ENCODE results near the gene TAP1. TPM values are rescaled to one million over a fixed set of nuclear protein-coding genes. Genes with fewer than 3 reads are reported as not detected.

TAP1 gene
- total and polyA plus RNA-seq, 9 of the 15 experiments (the other 6 are each of a cell fraction or from before 2014, with no cell fraction given) = 1.3 to 6.0 (median 4.2) TPM

GRCh38 chr6:32796848-32797776 is 56.4 kb downstream of the TAP1 start (continued):
- TF ChIP-seq REST (IDR thresholded peaks at IDR 0.05; ENCODE audit: borderline replicate concordance) = peak; percentile 59; the same call in 1 of the 2 replicates
- no peak for TF ChIP-seq REST (CRISPR knock-in tag; IDR thresholded peaks at IDR 0.05; ENCODE audit: low read depth)
- no peak for TF ChIP-seq ILK (tag; IDR thresholded peaks at IDR 0.05; ENCODE audit: borderline replicate concordance, low read depth)
- peak; percentile 59 for TF ChIP-seq ATF3 (IDR thresholded peaks at IDR 0.05)
- no peak for TF ChIP-seq ATF3 (CRISPR knock-in tag; conservative IDR thresholded peaks at IDR 0.05)
- peak; percentile 68; the same call in 1 of the 2 replicates for TF ChIP-seq XRCC5 (IDR thresholded peaks at IDR 0.05; ENCODE audit: low read depth, low read length)
- no peak for TF ChIP-seq HDAC3 (IDR thresholded peaks at IDR 0.05; ENCODE audit: borderline replicate concordance, partially characterized antibody)
- TF ChIP-seq YY1 (IDR thresholded peaks at IDR 0.05; ENCODE audit: borderline replicate concordance in 1 of 3, control insufficient read depth in 1 of 3, extremely low read depth in 1 of 3, insufficient read depth in 3 of 3, insufficient read length in 1 of 3, insufficient replicate concordance in 2 of 3, low read depth in 1 of 3, low read length in 2 of 3) = peak in 1 of 3 experiments; percentile 18
- no peak for TF ChIP-seq SIX5 (IDR thresholded peaks at IDR 0.05; ENCODE audit: borderline replicate concordance in 1 of 2, insufficient read depth in 1 of 2, low read depth in 1 of 2, low read length in 2 of 2)
- TF ChIP-seq HES1 (IDR thresholded peaks at IDR 0.05; ENCODE audit: low read depth) = no peak
- no peak for TF ChIP-seq NCOA2 (IDR thresholded peaks at IDR 0.05; ENCODE audit: partially characterized antibody in 2 of 2)
- TF ChIP-seq CEBPB (tag; IDR thresholded peaks at IDR 0.05) = peak; percentile 97
- TF ChIP-seq MLX (CRISPR knock-in tag; conservative IDR thresholded peaks at IDR 0.05) = no peak

Data from K562 (cell line).